ENCODE results near the gene SUMF1. TPM values are rescaled to one million over a fixed set of nuclear protein-coding genes. Genes with fewer than 3 reads are reported as not detected.
A peak's percentile ranks its signal among the peaks of the same experiment; 100 is the strongest.
"Not testable (repeated sequence)": the region's sequence is repeated elsewhere in the genome, so short reads cannot be mapped to it uniquely, and the experiment has no call there.

SUMF1 gene
- total RNA-seq, 1 experiment from 2014 or later, result 81.4 TPM

DNA sequence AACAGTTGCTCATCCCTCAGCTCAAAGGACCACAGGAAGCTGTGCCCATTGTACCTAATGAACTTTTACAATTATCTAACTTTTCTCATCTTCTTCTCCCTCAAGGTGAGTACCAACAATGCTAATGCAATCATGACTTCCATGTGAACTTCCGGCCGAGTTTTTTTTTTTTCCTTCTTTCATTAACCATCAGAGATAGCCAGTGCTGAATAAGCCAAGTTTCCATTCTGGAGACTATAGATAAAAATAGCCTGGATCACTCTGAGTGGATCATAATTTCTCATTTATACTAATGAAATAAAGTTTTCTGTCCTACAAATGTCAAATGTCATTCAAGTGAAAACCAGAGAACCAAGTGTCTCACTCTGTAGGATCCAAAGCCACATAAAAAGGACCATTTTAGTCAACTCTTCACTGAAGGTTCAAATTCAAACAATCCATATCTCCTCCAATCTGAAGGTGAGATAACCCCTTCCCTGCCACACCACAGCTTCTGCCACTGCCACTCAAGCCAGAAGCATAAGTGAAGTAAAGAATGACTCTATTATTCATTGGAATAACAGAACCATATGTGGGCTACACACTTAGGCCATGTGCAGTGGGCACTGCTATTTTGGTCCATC is 5.5 kb downstream of the SUMF1 start:
- no peak for DNase-seq (ENCODE audit: low read depth)

DNA sequence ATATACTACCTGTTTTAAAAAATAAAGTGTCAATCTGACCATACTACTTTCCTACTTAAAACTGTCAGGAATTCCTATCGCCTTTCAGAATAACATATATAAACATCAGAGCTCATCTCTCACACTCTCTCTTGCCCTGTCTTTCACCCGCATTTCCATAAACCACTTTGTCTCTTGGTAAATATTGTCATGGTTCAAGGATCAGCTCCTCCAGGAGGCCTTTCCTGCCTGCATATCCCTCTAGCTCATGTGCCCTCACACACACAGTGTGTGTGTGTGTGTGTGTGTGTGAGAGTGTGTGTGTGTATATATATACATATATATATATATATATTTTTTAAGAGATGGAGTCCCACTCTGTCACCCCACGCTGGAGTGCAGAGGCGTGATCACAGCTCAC is 6.7 kb downstream of the SUMF1 start:
- DNase-seq (ENCODE audit: low read depth), result no peak

DNA sequence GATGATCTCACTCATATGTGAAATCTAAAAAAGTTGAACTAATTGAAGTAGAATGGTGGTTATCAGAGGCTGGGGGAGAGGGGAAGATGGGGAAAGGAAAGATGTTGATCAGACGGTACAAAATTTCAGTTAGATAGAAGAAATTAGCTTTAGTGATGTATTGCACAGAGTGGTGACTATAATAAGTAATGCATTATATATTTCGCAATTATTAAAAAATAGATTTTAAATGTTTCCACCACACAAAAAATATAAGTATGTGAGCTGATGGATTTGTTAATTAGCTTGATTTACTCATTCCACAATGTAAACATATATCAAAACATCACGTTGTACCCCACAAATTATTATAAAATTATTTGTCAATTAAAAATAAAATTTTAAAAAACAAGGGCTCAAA is 8.1 kb downstream of the SUMF1 start:
- no peak for DNase-seq (ENCODE audit: low read depth)

DNA sequence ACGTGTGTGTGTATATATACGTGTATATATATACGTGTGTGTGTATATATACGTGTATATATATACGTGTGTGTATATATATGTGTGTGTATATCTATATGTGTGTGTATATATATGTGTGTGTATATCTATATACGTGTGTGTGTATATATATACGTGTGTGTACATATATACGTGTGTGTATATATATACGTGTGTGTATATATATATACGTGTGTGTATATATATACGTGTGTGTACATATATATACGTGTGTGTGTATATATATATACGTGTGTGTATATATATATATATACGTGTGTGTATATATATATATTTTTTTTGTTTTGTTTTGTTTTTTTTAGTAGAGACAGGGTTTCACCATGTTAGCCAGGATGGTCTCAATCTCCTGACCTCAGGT is 10.3 kb downstream of the SUMF1 start:
- not testable (repeated sequence) for DNase-seq (ENCODE audit: low read depth)

DNA sequence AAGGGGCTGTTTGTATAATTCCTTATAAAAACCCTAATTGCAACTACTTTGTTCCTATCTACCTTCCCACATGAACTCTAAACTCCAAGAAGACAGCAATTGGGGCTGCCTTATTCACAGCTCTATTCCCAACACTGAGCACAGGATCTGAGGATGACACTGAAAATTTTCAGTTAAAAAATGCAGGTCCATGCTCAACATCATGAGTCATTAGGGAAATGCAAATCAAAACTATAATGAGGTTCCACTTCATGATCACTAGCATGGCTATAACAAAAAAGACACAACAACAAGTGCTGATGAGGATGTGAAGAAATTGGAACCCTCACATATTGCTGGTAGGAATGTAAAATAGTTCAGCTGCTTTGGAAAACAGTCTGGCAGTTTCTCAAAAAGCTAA is 12.9 kb downstream of the SUMF1 start:
- no peak for DNase-seq (ENCODE audit: low read depth)

DNA sequence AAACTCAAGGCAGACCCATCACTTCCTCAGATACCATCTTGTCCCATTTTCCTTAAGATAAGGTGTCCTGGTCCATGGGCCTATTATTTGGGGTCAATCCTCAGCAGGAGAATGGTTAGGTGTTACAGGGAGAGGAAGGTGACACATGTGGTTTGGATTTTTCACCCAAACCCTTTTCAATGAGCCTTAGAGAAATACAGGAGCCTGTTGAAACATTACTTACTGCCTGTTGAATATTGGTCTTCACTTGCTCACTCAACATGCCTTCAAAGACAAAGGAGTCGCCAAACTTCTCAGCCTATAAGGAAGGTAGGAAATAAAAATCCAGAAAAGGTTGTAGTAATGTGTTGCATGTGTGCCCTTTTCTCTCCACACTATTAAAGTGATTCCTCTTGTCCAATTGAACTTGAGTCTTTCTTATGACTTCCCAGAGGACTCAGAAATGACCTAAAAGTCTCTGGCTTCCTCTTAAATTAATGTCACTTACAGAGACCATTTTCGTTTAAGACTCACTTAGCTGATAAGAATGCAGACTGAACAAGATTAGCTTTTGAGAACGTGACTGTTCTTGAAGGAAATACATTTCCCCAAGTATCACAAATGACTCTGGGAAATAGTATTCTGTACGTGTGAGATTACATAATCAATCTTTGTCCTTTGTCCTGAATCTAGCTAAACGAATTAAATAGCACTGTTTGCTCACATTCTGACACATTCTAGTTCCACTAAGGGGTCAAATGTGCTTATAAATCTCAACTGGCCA is 17.8 kb downstream of the SUMF1 start:
- no peak for DNase-seq (ENCODE audit: low read depth)

DNA sequence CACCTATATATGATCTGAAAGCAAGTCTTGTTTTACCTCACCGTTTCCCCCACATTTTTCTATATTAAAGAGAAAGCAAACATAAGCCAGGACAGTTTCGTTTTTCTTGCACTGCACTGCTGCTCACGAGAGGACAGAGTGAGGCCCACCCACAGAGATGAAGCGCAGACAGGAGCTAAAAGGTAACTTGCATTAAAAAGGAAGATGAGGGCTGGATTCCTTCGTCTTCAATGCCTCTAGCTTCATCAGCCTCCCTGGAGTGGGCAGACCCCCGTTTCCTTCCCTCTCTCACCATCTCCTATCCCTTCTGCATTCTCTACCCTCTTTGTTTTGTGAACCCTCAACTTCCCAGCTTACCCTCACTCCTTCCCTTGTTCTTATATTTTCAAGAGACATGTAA is 18.9 kb downstream of the SUMF1 start:
- DNase-seq (ENCODE audit: low read depth), result no peak

DNA sequence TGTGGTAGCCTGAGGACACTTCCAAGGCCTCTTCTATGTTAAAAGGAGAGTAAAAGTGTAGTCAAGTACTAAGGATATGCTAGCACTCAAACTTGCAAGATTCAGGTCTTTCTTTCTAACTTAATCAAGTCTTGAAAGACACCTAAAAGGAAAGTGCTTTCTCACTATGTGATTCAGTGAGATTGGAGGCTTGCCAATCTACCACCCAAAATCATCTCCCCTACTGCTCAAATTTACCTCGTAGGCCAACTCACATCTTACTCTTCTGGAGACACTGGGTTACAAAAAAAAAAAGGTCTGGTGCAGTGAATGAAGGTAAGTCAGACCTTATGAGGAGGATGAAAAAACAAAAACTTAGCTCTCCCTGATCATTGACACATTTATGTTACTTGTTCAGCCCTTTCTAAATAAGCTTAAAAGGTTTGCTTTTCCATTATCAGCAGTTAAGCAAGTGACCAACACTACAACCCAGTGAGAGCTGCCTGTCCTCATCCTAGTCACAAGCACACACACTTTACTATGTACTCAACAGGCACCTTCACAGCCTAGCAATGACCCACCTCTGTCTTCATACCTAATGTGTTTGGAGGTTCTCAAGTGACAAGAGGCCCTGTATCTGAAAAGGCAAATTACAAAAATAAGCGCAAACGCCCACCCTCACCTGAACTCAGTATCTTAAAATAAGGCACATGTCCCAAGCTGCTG is 19.6 kb downstream of the SUMF1 start:
- DNase-seq (ENCODE audit: low read depth), result no peak

DNA sequence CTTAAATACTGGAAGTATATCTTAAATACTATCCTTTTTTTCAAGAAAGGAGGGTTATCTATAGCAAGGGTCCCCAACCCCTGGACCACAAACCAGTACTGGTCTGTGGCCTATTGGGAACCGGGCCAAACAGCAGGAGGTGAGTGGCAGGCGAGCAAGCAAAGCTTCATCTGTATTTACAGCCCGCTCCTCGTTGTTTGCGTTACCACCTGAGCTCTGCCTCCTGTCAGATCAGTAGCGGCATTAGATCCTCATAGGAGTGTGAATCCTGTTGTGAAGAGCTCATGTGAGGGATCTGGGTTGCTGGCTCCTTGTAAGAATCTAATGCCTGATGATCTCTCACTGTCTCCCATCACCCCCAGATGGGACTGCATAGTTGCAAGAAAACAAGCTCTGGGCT is 26.1 kb downstream of the SUMF1 start:
- DNase-seq (ENCODE audit: low read depth), result no peak

DNA sequence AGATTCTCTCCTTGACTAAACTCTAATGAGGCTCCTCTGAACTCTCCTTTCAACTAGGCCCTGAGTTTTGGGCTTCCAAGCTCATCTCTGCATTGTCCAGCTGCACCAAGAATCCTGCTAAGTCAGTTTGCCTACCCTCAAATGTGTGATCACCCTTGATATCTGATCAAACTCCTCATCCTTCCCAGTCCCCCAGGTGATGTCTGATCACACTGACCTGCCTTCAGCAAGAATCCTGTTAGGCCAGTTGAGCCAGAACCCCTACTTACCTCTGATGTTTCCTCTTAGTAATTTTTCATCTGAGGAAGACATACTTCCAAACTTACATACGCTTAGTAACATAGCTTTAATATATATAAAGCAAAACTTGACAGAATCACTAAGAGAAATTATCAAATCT is 28.8 kb downstream of the SUMF1 start:
- DNase-seq (ENCODE audit: low read depth), result no peak

DNA sequence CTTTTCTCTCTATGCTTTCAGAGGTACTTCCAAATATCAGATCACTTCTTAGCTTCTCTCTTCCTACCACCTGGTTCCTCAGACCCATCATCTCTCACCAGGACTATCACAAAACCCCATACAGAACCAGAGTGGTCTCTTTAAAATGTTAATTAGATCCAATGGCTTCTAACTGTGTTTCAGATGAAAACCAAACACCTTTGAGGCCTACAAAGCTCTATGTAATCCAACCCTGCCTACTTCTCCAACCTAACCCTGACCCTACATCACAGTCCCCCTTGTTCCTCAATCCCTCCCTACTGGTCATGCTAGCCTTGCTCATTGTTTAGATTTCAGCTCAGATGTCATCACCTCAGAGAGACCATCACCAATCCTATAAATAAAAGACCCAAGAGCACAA is 34.8 kb downstream of the SUMF1 start:
- no peak for DNase-seq (ENCODE audit: low read depth)

DNA sequence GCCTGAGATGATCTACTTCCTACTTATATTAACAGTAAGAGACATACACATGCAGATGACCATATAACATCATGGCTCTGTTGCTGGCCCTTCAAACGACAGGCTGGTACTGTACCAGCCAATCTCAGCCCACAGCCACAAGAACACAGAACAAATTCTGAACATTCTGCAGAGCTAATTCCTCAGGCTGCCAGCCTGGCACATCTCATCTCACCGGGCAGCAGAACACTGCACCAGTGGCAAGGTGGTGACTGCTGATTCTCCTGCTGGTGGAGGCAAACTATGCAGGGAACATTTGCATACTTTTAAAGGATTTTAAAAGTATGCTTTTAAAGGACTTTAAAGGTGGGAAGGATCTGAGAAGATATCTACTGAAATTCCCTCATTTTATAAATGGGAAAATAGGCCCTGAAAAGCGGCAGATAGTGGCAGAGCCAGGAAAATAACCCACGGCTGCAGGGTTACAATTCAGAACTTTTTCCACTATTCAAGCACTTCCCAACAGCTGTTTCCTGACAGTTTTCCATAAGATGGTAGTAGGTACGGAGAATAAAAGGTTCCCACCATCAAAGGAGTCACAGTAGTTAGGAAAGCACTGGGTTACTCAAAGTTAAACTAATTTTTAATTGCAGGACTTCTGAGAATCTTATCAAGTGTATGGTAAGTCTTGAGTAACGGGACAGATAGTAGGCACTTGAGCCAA is 37.3 kb downstream of the SUMF1 start:
- DNase-seq (ENCODE audit: low read depth), result no peak

DNA sequence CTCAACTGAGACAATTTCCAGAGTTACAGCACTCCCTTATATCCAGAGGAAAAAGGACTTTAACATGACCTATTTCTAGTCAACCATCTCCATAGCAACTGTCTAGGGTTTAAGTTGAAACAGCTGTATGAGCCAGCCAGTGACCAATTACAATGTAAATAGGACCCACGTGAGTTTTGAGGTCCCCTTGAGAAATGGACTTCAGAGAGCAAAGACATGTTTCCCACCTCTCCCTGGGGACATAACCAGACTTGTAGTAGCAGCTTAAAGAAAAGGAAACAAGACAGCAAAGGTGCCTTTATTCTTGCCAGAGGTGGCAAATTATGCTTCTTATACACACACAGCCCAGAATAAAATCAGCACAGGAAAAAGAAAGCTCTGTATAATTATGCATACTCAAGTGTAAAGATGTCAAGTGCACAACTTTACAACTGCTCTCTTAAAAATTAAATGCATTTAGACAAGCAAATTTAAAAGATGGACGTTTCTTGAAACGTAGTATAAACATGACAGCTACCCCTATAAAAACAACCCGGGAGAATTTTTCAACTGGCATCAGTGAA is 40.2 kb downstream of the SUMF1 start:
- peak; percentile 96 for DNase-seq (ENCODE audit: low read depth)

DNA sequence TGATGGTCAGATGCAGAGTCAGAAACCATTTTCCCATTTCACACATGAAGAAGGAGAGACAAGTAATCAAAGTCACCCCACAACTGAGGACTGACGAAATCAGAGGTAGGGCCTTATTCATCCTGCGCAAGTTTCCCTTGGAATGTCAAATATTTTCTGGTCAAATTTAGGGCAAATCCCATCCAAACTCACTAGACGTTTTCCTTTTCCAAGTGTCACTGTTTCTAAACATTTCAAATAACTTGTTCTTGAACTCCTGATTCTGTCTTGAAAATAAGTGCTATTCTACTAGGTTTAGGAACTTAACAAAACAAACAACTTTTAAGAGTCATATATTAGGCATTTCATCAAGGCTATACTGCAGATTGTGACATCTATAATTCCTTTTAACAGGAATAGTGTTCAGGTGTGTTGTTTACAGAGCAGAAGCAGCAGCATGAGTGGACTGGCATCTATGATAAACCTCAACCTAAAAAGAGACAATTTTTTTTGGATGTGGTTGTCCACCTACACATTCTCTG is 40.7 kb downstream of the SUMF1 start:
- DNase-seq (ENCODE audit: low read depth), result no peak

DNA sequence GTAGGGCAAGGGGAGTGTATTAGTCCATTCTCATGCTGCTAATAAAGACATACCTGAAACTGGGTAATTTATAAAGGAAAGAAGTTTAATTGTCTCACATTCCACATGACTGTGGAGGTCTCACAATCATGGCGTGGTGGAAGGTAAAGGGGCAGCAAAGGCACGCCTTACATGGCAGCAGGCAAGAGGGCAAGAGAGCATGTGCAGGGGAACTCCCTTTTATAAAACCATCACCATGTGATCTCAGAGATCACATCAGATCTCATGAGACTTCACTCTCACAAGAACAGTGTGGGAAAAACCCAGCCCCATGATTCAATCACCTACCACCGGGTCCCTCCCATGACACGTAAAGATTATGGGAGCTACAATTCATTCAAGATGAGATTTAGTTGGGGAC is 41.4 kb downstream of the SUMF1 start:
- no peak for DNase-seq (ENCODE audit: low read depth)

DNA sequence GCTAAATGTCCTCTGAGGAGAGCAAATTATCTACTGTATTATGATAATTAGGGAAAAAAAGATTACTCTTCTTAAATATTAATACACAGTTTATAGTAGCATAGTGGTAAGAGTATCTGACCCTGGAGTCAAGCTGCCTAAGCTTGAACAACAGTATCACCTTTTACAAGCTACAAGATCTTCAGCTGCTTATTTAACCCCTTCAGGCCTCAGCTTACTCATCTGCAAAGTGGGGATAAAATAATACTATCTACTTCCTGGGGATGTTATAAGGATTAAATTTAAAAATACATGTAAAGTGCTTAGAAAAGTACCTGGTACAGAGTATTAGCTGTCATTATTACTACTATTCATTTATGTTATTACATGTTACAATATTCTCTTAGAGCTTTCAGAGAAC is 42.0 kb downstream of the SUMF1 start:
- DNase-seq (ENCODE audit: low read depth), result no peak

DNA sequence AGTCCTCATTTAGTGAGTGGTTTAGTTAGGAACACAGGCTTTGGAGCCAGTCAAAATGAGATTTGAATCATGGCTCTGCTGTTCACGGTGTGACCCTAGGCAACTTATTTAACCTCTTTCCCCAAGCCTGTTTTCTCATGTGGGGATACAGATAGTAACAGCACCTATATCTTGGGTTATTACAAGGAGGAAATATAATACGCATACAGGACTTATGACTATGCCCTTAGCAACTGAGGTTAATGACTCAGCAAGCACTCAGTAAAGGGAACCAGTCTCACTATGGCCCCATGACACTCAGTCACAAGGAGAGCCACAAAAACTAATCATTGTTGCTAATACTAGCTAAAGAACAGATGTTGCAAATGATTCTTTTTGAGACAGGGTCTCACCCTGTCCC is 45.9 kb downstream of the SUMF1 start:
- peak; percentile 96 for DNase-seq (ENCODE audit: low read depth)

DNA sequence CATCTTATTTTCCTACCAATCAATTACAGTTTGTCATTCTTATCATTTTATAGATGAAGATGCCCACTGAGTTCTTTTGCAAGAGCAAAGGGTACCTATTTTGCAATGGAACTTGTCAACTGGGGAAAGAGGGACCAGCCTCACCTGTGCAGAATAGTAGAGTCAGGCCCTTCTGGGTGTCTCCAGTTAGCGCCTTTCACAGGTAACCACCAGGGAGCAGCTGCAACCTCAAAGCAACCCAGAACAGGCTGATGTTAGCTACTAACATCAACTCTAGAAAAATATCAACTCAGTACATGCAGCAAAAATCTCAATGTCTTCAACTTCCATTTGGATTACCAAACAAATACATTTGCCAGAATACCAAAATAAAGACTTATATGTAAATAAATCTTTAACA is 47.1 kb downstream of the SUMF1 start:
- DNase-seq (ENCODE audit: low read depth), result no peak

DNA sequence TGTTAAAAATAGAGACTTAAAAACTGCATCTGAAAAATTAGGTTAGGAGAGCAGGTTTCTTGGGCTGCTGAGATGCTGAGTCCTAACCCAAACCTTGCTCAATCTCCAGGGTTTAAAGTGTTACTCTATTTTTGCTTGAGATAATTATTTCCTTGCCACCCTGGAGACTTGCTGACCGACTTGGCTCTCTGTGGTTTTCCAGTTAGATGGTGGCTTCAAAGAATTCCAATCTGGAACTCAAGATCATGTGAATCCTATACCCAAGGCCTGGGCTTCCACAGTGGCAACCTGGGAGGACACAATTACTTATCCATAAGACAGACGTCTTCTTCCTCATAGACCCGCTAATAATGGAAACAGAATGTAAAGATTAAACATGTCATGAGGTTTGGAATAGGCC is 47.7 kb downstream of the SUMF1 start:
- no peak for DNase-seq (ENCODE audit: low read depth)

DNA sequence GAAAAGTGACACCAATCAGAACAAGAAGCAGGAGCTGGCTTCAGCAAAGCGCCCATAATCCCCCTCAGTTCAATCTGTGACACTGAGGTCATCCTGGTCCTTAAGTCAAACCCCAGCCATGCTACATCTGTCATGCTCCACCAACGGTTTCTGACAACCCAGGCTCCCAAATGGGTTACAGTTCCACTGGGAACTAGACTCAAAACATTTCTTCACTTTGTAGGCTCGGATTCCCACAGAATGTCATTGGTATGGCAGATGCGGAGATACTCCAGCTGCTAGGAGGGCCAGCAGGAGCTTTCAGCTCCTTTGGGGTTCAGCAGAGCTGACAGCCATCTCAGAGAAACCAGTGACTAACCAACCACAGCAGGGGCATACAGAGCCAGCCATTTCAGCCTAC is 48.9 kb downstream of the SUMF1 start:
- peak; percentile 89 for DNase-seq (ENCODE audit: low read depth)

DNA sequence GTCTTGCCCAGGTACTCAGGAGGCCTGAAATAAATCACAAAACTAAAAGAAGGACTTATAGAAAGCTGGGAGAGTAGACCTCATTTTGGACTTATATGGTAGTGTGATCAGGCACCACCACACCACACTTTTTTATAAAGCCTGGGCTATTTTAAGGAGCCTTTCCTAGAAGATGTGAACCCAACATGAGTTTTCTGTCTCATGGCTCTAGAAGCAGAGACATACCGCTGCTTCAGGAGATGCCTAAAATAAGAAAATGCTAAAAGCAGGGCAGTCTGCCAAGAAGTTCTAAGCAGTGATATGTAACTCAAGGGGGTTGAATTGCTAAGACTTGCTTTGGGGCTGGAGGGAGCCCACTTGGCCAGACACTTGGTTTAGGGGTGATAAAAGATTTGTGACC is 49.6 kb downstream of the SUMF1 start:
- peak; percentile 77 for DNase-seq (ENCODE audit: low read depth)

DNA sequence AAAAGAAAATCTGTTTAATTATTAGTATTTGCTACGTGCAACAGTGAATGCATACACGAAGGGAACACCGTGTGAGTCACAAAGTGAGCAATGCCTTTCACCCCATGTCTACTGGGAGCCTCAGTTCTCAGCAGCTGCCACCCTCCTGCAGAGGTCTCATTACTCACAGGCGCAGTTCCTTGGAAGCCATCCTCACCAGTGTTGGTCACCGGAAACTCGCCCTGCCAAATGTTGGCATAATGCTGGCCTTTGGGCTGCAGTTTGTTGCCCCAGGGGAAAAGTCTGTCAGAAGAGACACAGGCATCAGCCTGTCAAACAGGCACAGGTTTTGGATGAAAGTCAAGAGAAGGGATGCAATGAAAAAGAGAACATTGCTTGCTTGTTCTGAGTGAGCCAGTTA is 50.1 kb downstream of the SUMF1 start:
- peak; percentile 100 for DNase-seq (ENCODE audit: low read depth)

Data from LHCN-M2 (cell line).